Left cardiac atrium (tissue), 4 donors: ENCODE measurements around the gene CYP3A7. TPM values are rescaled to one million over a fixed set of nuclear protein-coding genes. Genes with fewer than 3 reads are reported as not detected.
"Not testable (repeated sequence)": the region's sequence is repeated elsewhere in the genome, so short reads cannot be mapped to it uniquely, and the experiment has no call there.

Source experiments
- ATAC-seq, 2 donors: fragments of 200-7000 bp; cut with Tn5 transposase; one replicate each; pipeline ENCODE4 v1.9.1; 2020; ENCODE audit warnings: mild to moderate bottlenecking in 2 of 2, moderate library complexity in 2 of 2
- DNase-seq: peaks from one replicate; pipeline ENCODE4 v3.0.0-alpha.2; 2020
- intact Hi-C, 2 donors: fragments of 100-400 bp; cut with DNase I; formaldehyde crosslinking; loops; one replicate each; pipeline versions ENCODE4 v1.14.1 to v1.15.1; 2022 to 2023
- long read RNA-seq: library from polyadenylated mRNA; unstranded; transcript quantifications from one replicate; pipeline ENCODE4 v2.0.0, GENCODE V29; 2021
- total RNA-seq, 2 donors: library from RNA; stranded (reverse); fragmentation: NEBNext Ultra II Directional; extraction: Animal tissue kit (Norgen Biotek cat#: 25700); gene quantifications; one replicate each; pipeline ENCODE4 v1.2.1, GENCODE V29; 2021
- donor health status: DM: no; HTN: yes; CAD: no.
- donor health status: DM: no; HTN: yes; CAD: no; lungs with severe emphysema.
- donor health status: DM: yes; HTN: yes; CAD: no.
- donor health status: Dilated cardiomyopathy.

The CYP3A7 gene
- not detected for total RNA-seq
- long read RNA-seq, result 0 reads

- DNase-seq, result no peak
- peak in 1 of 2 donors; percentile 87 for ATAC-seq
- intact Hi-C loops, result no loop called here
Observed at GRCh38 chr7:99734987-99735386, at the start of gene CYP3A7. CYP3A7 (minus strand) TSS chr7:99735196; CDS start chr7:99735093, 103 bp downstream.

GRCh38 chr7:99784007-99784406, 49.0 kb upstream of the CYP3A7 start, which contains the start of gene CYP3A4:
CYP3A4 (minus strand) TSS chr7:99784184; CDS start chr7:99784081, 103 bp downstream.
- DNase-seq, result no peak
- ATAC-seq, result peak in 1 of 2 donors; percentile 89
- intact Hi-C loops, result no loop called here

- intact Hi-C loops, result no loop called here
- ATAC-seq (no peak), DNase-seq (no peak)
Observed at GRCh38 chr7:99782012-99782953, 47.3 kb upstream of the CYP3A7 start.

- no peak for ATAC-seq
- no peak for DNase-seq
- intact Hi-C loops, result no loop called here
Observed at GRCh38 chr7:99780588-99780987, 45.6 kb upstream of the CYP3A7 start.

GRCh38 chr7:99779949-99780348, 45.0 kb upstream of the CYP3A7 start:
- DNase-seq (no peak), ATAC-seq (no peak)
- intact Hi-C loops, result no loop called here

GRCh38 chr7:99778880-99779279, 43.9 kb upstream of the CYP3A7 start:
- intact Hi-C loops, result no loop called here
- ATAC-seq (no peak), DNase-seq (no peak)

GRCh38 chr7:99773395-99773794, 38.4 kb upstream of the CYP3A7 start:
- not testable (repeated sequence) for DNase-seq, ATAC-seq

GRCh38 chr7:99772565-99772964, 37.6 kb upstream of the CYP3A7 start:
- no peak for DNase-seq
- ATAC-seq, result no peak
- intact Hi-C loops, result no loop called here

More at GRCh38 chr7:99773395-99773794, 38.4 kb upstream of the CYP3A7 start:
- intact Hi-C loops, result not testable (repeated sequence)

GRCh38 chr7:99769494-99769893, 34.5 kb upstream of the CYP3A7 start:
- DNase-seq, intact Hi-C loops, ATAC-seq: not testable (repeated sequence)

- no peak for ATAC-seq
- intact Hi-C loops, result no loop called here
Observed at GRCh38 chr7:99768471-99768870, 33.5 kb upstream of the CYP3A7 start.

GRCh38 chr7:99767662-99768061, 32.7 kb upstream of the CYP3A7 start:
- ATAC-seq, result no peak
- intact Hi-C loops, result no loop called here
- no peak for DNase-seq

More at GRCh38 chr7:99768471-99768870, 33.5 kb upstream of the CYP3A7 start:
- DNase-seq, result no peak

- ATAC-seq (no peak), DNase-seq (no peak)
- intact Hi-C loops, result no loop called here
Observed at GRCh38 chr7:99766484-99767099, 31.6 kb upstream of the CYP3A7 start.

GRCh38 chr7:99764478-99764877, 29.5 kb upstream of the CYP3A7 start:
- intact Hi-C loops, result no loop called here
- DNase-seq (no peak), ATAC-seq (no peak)

GRCh38 chr7:99762680-99763327, 27.8 kb upstream of the CYP3A7 start:
- ATAC-seq (peak; percentile 92 to 100), DNase-seq (peak; percentile 53)
- intact Hi-C loops, result no loop called here

- DNase-seq (no peak), ATAC-seq (no peak)
- intact Hi-C loops, result no loop called here
Observed at GRCh38 chr7:99755085-99755484, 20.1 kb upstream of the CYP3A7 start.

GRCh38 chr7:99752356-99752755, 17.4 kb upstream of the CYP3A7 start:
- intact Hi-C loops, result no loop called here
- ATAC-seq, result peak in 1 of 2 donors; percentile 70
- DNase-seq, result no peak

- ATAC-seq, result peak in 1 of 2 donors; percentile 60
- intact Hi-C loops, result not testable (repeated sequence)
Observed at GRCh38 chr7:99751322-99752052, 16.5 kb upstream of the CYP3A7 start.

GRCh38 chr7:99748846-99749579, 14.0 kb upstream of the CYP3A7 start:
- ATAC-seq, result no peak
- no peak for DNase-seq
- intact Hi-C loops, result no loop called here

More at GRCh38 chr7:99751322-99752052, 16.5 kb upstream of the CYP3A7 start:
- DNase-seq, result not testable (repeated sequence)
